H1 (cell line): ENCODE measurements around the gene WDR91. TPM values are rescaled to one million over a fixed set of nuclear protein-coding genes. Genes with fewer than 3 reads are reported as not detected.

Experiments used
- CTCF ChIA-PET: fragments of 300-600 bp; sonication (Branson Sonifier 250); formaldehyde crosslinking; loops from one replicate; lab custom pipeline; 2021; ENCODE audit not compliant: partially characterized antibody; lab: Charles Lee
- POLR2A ChIA-PET: fragments of 300-600 bp; sonication (Branson Sonifier 250); formaldehyde crosslinking; loops from one replicate; lab custom pipeline; 2021; ENCODE audit warnings: inconsistent platforms; ENCODE audit not compliant: partially characterized antibody; lab: Charles Lee
- DNase-seq, 2 experiments: peaks; one replicate each; pipeline versions ENCODE4 v3.0.0 to v3.0.0-alpha.2; 2010 to 2022; ENCODE audit warnings: low spot score in 2 of 2, low read depth in 1 of 2, mixed read lengths in 1 of 2
- FAIRE-seq: peaks from 2 replicates; lab custom pipeline; 2011; peaks lifted over from hg19 to GRCh38; lab: Jason Lieb, UNC
- H2AFZ ChIP-seq: 2 replicates; pipeline ENCODE4 v1.8.1; 2012; ENCODE audit warnings: low read length, inconsistent platforms
- H2AK5ac ChIP-seq: 2 replicates; pipeline ENCODE4 v1.6.1; 2013; ENCODE audit warnings: low read depth, low read length
- H2BK120ac ChIP-seq: replicated peaks from 2 replicates; pipeline ENCODE3; 2013; ENCODE audit warnings: low read depth, low read length, inconsistent platforms
- H2BK12ac ChIP-seq: 2 replicates; pipeline ENCODE4 v1.6.1; 2013; ENCODE audit warnings: low read depth, low read length
- H2BK15ac ChIP-seq: 2 replicates; pipeline ENCODE4 v1.6.1; 2013; ENCODE audit warnings: low read length
- H2BK20ac ChIP-seq: 2 replicates; pipeline ENCODE4 v1.6.1; 2013; ENCODE audit warnings: low read length
- H2BK5ac ChIP-seq: 2 replicates; pipeline ENCODE4 v1.6.1; 2013; ENCODE audit warnings: low read depth, low read length
- H3K14ac ChIP-seq: 2 replicates; pipeline ENCODE4 v1.6.1; 2013; ENCODE audit warnings: inconsistent platforms; ENCODE audit not compliant: insufficient read length
- H3K18ac ChIP-seq: 2 replicates; pipeline ENCODE4 v1.6.1; 2013; ENCODE audit warnings: low read length; ENCODE audit errors: extremely low read depth
- H3K23ac ChIP-seq: 2 replicates; pipeline ENCODE4 v1.6.1; 2013; ENCODE audit warnings: inconsistent platforms; ENCODE audit not compliant: insufficient read length
- H3K23me2 ChIP-seq: 2 replicates; pipeline ENCODE4 v1.6.1; 2013; ENCODE audit warnings: low read depth, low read length
- H3K27ac ChIP-seq: 2 replicates; pipeline ENCODE4 v1.6.1; 2011; ENCODE audit warnings: low read depth, low read length, inconsistent platforms
- H3K27me3 ChIP-seq, 4 experiments: replicated peaks in 1 of 4; 1 replicate in 1 of 4; 2 replicates in 3 of 4; pipeline versions ENCODE4 v1.6.1 to v1.8.1; 2011 to 2013; ENCODE audit warnings: low read length in 3 of 4, mild to moderate bottlenecking in 3 of 4, inconsistent platforms in 2 of 4, mixed read lengths in 2 of 4, moderate library complexity in 1 of 4; ENCODE audit not compliant: control insufficient read depth in 3 of 4, insufficient read depth in 3 of 4; ENCODE audit errors: extremely low read depth in 1 of 4
- H3K36me3 ChIP-seq, 4 experiments: 2 replicates each; pipeline versions ENCODE4 v1.6.1 to v1.8.1; 2011 to 2013; ENCODE audit warnings: mild to moderate bottlenecking in 4 of 4, low read length in 3 of 4, moderate library complexity in 2 of 4, control low read depth in 1 of 4, inconsistent platforms in 1 of 4; ENCODE audit not compliant: insufficient read depth in 4 of 4, control insufficient read depth in 2 of 4
- H3K4ac ChIP-seq: replicated peaks from 2 replicates; pipeline ENCODE3; 2013; ENCODE audit warnings: low read length, low read depth, mixed read lengths, inconsistent platforms; ENCODE audit not compliant: insufficient read length
- H3K4me1 ChIP-seq, 4 experiments: replicated peaks in 1 of 4; 1 replicate in 1 of 4; 2 replicates in 3 of 4; pipeline versions ENCODE4 v1.6.1 to v1.8.1; 2011 to 2013; ENCODE audit warnings: low read length in 3 of 4, inconsistent platforms in 2 of 4, mixed read lengths in 1 of 4; ENCODE audit not compliant: insufficient read depth in 4 of 4, control insufficient read depth in 3 of 4
- H3K4me2 ChIP-seq, 2 experiments: 2 replicates each; pipeline versions ENCODE4 v1.6.1 to v1.8.1; 2011 to 2013; ENCODE audit warnings: low read depth in 2 of 2, low read length in 2 of 2, control low read depth in 1 of 2, inconsistent platforms in 1 of 2, mild to moderate bottlenecking in 1 of 2; ENCODE audit not compliant: insufficient read depth in 1 of 2
- H3K4me3 ChIP-seq, 4 experiments: fragments of 200-600, 300-600 bp in 1 of 4; sonication (generic), shearing (Covaris generic), sonication (Bioruptor Twin) in 1 of 4; 2 replicates each; pipeline versions ENCODE4 v1.5.1 to v1.8.1; 2011 to 2016; ENCODE audit warnings: low read length in 4 of 4, low read depth in 3 of 4, control low read depth in 2 of 4, inconsistent platforms in 2 of 4, mild to moderate bottlenecking in 2 of 4, mixed read lengths in 1 of 4, moderate library complexity in 1 of 4; ENCODE audit not compliant: insufficient read depth in 2 of 4; ENCODE audit errors: extremely low read depth in 1 of 4
- H3K56ac ChIP-seq: replicated peaks from 2 replicates; pipeline ENCODE3; 2013; ENCODE audit warnings: low read depth, mild to moderate bottlenecking, mixed read lengths, low read length, inconsistent platforms; ENCODE audit not compliant: insufficient read length
- H3K79me1 ChIP-seq: 2 replicates; pipeline ENCODE4 v1.6.1; 2013; ENCODE audit warnings: low read depth, low read length, control low read depth
- H3K79me2 ChIP-seq, 2 experiments: 2 replicates each; pipeline versions ENCODE4 v1.6.1 to v1.8.1; 2012 to 2013; ENCODE audit warnings: low read length in 2 of 2, mild to moderate bottlenecking in 2 of 2, inconsistent platforms in 1 of 2; ENCODE audit not compliant: insufficient read depth in 2 of 2, control insufficient read depth in 1 of 2
- H3K9ac ChIP-seq, 4 experiments: replicated peaks in 1 of 4; 1 replicate in 1 of 4; 2 replicates in 3 of 4; pipeline versions ENCODE4 v1.6.1 to v1.8.1; 2011 to 2013; ENCODE audit warnings: low read depth in 3 of 4, low read length in 3 of 4, control low read depth in 2 of 4, mild to moderate bottlenecking in 2 of 4, moderate library complexity in 2 of 4, inconsistent platforms in 1 of 4; ENCODE audit errors: extremely low read depth in 1 of 4
- H3K9me3 ChIP-seq, 2 experiments: 2 replicates each; pipeline versions ENCODE4 v1.6.1 to v1.8.1; 2012 to 2013; ENCODE audit warnings: mild to moderate bottlenecking in 2 of 2, moderate library complexity in 2 of 2, control low read depth in 1 of 2, inconsistent platforms in 1 of 2, low read depth in 1 of 2, low read length in 1 of 2, mixed read lengths in 1 of 2; ENCODE audit not compliant: insufficient read depth in 2 of 2
- H4K20me1 ChIP-seq, 2 experiments: replicated peaks in 1 of 2; 2 replicates each; pipeline versions ENCODE3 to v1.8.1; 2011 to 2013; ENCODE audit warnings: inconsistent platforms in 2 of 2, low read length in 2 of 2, mild to moderate bottlenecking in 1 of 2; ENCODE audit not compliant: insufficient read depth in 2 of 2, control insufficient read depth in 1 of 2
- H4K5ac ChIP-seq: 2 replicates; pipeline ENCODE4 v1.6.1; 2013; ENCODE audit warnings: low read length, low read depth, mixed read lengths, inconsistent platforms; ENCODE audit not compliant: insufficient read length
- H4K8ac ChIP-seq: 2 replicates; pipeline ENCODE4 v1.8.0; 2013; ENCODE audit warnings: mild to moderate bottlenecking, moderate library complexity, low read length, inconsistent platforms; ENCODE audit not compliant: insufficient read depth; ENCODE audit errors: extremely low read depth
- H4K91ac ChIP-seq: replicated peaks from 2 replicates; pipeline ENCODE3; 2013; ENCODE audit warnings: low read length, mixed read lengths, inconsistent platforms; ENCODE audit not compliant: insufficient read length
- BRCA1 ChIP-seq: IDR thresholded peaks from 2 replicates; pipeline ENCODE4 v1.6.1; 2012; ENCODE audit warnings: low read depth, low read length, improper control_type of control experiment
- CEBPB ChIP-seq: IDR thresholded peaks from 2 replicates; pipeline ENCODE4 v1.6.1; 2012; ENCODE audit warnings: low read depth, low read length
- EP300 ChIP-seq, 2 experiments: IDR thresholded peaks; 1 replicate in 1 of 2; 2 replicates in 1 of 2; pipeline ENCODE4 v1.6.1; 2011 to 2012; ENCODE audit warnings: low read depth in 2 of 2, low read length in 2 of 2, mild to moderate bottlenecking in 2 of 2, borderline replicate concordance in 1 of 2, inconsistent platforms in 1 of 2, moderate library complexity in 1 of 2
- WGBS, 2 experiments: shearing (Covaris generic) in 1 of 2; methylation state at CpG; one replicate each; pipeline versions ENCODE4 v1.1.6 to v1.1.7; 2013 to 2015; ENCODE audit warnings: low lambda C conversion rate in 2 of 2, mixed read lengths in 2 of 2, inconsistent platforms in 1 of 2, low coverage in 1 of 2, missing lambda C conversion rate in 1 of 2; ENCODE audit not compliant: insufficient replicate concordance in 2 of 2, insufficient coverage in 1 of 2, insufficient read length in 1 of 2; ENCODE audit errors: extremely low coverage in 1 of 2, missing lambda C conversion rate in 1 of 2; 5-methylcytosine and 5-hydroxymethylcytosine counted together
- polyA plus RNA-seq, 7 experiments: library from polyadenylated mRNA; depleted of rRNA in 3 of 7; stranded (reverse) in 5 of 7; unstranded in 2 of 7; fragments of >200 nt in 5 of 7; fragments of 200-250 nt in 2 of 7; gene quantifications; 1 replicate in 5 of 7; 2 replicates in 1 of 7; 4 replicates in 1 of 7; pipeline versions ENCODE4 v1.2.1 to v1.2.3, GENCODE V29; 2011 to 2013; ENCODE audit warnings: missing spikeins in 2 of 7, mixed read lengths in 2 of 7
- total RNA-seq: library from RNA; stranded (reverse); fragmentation: NEBNext Ultra II Directional; extraction: Animal tissue kit (Norgen Biotek cat#: 25700); gene quantifications from 2 replicates; pipeline ENCODE4 v1.2.1, GENCODE V29; 2021

WDR91 gene
- total and polyA plus RNA-seq, 2 of the 8 experiments (the other 6 are each of a cell fraction or from before 2014, with no cell fraction given) = 8.2 to 14.7 TPM

- Histone ChIP-seq H3K4me2 (peak overlapping the region; percentile 94 to 96), H3K9me3 (no peaks in the 10 kb centered on the region), H2BK20ac (no peak overlapping the region), H4K5ac (no peak overlapping the region), H3K79me2 (no peaks in the 10 kb centered on the region), H4K8ac (no peak overlapping the region), H3K18ac (no peak overlapping the region), H2AK5ac (no peak overlapping the region), H3K4me1 (no peaks in the 10 kb centered on the region; a peak in 2 of 7 replicates), H3K79me1 (no peaks in the 10 kb centered on the region), H2BK12ac (no peak overlapping the region), H3K4me3 (peak overlapping the region; percentile 58 to 97 (median 78)), H2AFZ (peak overlapping the region; percentile 78), H4K20me1 (no peaks in the 10 kb centered on the region), H3K27ac (no peak overlapping the region), H3K4ac (no peak overlapping the region), H2BK120ac (no peak overlapping the region), H3K23ac (no peak overlapping the region), H3K36me3 (no peaks in the 10 kb centered on the region), H3K9ac (peak overlapping the region; percentile 47 to 65 (median 60); a peak in 6 of 7 replicates), H2BK15ac (no peak overlapping the region), H2BK5ac (no peak overlapping the region), H3K14ac (no peak overlapping the region), H4K91ac (no peak overlapping the region), H3K23me2 (peaks cover 8% of the 10 kb centered on the region), H3K27me3 (peaks cover 0 to 8% (median 3%) of the 10 kb centered on the region in 4 experiments; a peak in 5 of 7 replicates), H3K56ac (no peak overlapping the region)
- ChIA-PET POLR2A (interaction anchor here (1.0 to 1.5 kb wide), 3 partner anchors 14 to 48 kb away, joined by 3 to 4 read pairs (median 4); no protein-coding TSS in a partner anchor), CTCF (interaction anchor here (0.6 to 2.3 kb wide), 4 partner anchors 17 to 104 kb away, joined by 3 to 6 read pairs (median 4); no protein-coding TSS in a partner anchor)
- TF ChIP-seq EP300 (IDR thresholded peaks at IDR 0.05; ENCODE audit: borderline replicate concordance in 1 of 2, low read depth in 2 of 2, low read length in 2 of 2) (no peak), CEBPB (no peak), BRCA1 (no peak)
- 18% methylated on average over 13 of the region's 13 CpGs; no CpG with 5 or more reads in 1 of the 2 experiments for WGBS, 2 experiments
- FAIRE-seq (no peak), DNase-seq (no peak)
Measured at GRCh38 chr7:135210888-135211178, 493 bp downstream of the WDR91 start.
